ENCODE measurements around the gene MCRIP1. TPM values are rescaled to one million over a fixed set of nuclear protein-coding genes. Genes with fewer than 3 reads are reported as not detected.

The MCRIP1 gene
- total RNA-seq, 2 donors from 2014 or later = 45.7 to 94.4 TPM

DNA sequence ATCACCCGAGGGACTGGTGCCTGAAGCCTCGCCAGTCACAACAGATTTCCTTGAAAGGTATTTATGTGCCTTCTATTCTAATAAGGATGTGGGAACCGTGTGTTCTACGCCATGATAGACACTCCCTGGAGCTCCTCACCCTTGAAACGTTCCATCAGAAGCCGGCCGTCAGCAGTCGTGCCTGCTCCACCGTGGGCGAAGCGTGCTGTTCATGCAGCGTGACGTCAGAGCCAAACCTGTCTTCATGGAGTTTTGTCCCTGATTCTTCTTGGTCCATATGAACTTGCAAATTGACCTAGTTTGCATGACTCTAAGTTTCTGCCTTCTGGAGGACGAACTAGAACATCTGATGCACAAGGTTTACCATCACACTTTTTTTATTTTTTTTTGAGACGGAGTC lies 6.2 kb upstream of the MCRIP1 start:
- H3K27ac Mint-ChIP-seq = no peak overlapping the region
- H3K36me3 Mint-ChIP-seq (ENCODE audit: low read depth) = peaks cover 14% of the 10 kb centered on the region
- H3K4me3 Mint-ChIP-seq = no peak overlapping the region
- ATAC-seq (replicated peaks) = no peak
- H3K27me3 Mint-ChIP-seq = no peaks in the 10 kb centered on the region
- H3K9me3 Mint-ChIP-seq = no peaks in the 10 kb centered on the region
- H3K4me1 Mint-ChIP-seq = no peaks in the 10 kb centered on the region

DNA sequence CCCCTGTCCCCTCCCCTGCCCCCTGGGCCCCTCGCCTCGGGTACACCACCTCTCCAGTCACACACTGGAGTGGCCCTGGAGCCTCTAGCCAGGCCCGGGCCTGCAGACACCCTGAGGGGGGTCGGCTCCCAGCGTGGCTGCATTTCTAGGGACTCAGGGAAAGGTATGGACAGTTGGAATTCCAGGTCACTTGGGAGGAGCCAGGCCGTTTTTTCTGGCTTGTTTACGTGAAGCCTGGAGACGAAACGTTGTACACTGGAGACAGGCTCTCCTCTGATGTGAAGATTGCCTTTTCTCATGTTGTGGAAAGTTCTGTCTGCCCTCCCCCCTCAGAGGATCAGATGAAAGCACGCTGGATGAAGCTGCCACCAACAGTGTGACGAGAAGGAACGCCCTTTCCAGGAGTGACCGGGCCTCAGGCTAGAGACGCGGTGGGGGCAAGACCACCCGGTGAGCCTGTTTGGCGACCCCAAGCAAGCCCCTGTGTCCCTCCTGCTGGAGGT lies 5.7 kb upstream of the MCRIP1 start:
- H3K4me1 Mint-ChIP-seq = no peaks in the 10 kb centered on the region
- ATAC-seq (replicated peaks) = no peak
- H3K36me3 Mint-ChIP-seq (ENCODE audit: low read depth) = peaks cover 9% of the 10 kb centered on the region
- H3K27ac Mint-ChIP-seq = no peak overlapping the region
- no peaks in the 10 kb centered on the region for H3K9me3 Mint-ChIP-seq
- no peaks in the 10 kb centered on the region for H3K27me3 Mint-ChIP-seq
- no peak overlapping the region for H3K4me3 Mint-ChIP-seq

DNA sequence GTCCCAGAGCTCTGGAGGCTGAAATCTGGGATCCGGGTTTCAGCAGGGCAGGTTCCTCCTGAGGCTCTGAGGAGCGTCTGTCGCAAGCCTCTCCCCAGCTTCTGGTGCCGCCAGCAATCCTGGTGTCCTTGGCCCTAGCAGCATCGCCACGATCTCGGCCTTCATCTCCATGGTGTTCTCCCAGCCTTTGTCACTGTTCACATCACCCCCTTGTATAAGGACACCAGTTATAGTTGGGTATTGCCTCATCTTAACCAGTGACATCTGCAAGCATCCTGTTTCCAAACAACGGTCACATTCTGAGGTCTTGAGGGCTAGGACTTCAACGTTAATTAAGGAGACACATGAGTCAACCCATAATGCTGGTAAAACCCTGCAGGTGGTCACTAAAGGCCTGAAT lies 4.5 kb upstream of the MCRIP1 start:
- Mint-ChIP-seq H3K4me1 (no peaks in the 10 kb centered on the region), H3K27ac (no peak overlapping the region), H3K36me3 (ENCODE audit: low read depth) (peaks cover under 1% of the 10 kb centered on the region), H3K4me3 (no peak overlapping the region), H3K9me3 (no peaks in the 10 kb centered on the region), H3K27me3 (no peaks in the 10 kb centered on the region)
- no peak for ATAC-seq (replicated peaks)

DNA sequence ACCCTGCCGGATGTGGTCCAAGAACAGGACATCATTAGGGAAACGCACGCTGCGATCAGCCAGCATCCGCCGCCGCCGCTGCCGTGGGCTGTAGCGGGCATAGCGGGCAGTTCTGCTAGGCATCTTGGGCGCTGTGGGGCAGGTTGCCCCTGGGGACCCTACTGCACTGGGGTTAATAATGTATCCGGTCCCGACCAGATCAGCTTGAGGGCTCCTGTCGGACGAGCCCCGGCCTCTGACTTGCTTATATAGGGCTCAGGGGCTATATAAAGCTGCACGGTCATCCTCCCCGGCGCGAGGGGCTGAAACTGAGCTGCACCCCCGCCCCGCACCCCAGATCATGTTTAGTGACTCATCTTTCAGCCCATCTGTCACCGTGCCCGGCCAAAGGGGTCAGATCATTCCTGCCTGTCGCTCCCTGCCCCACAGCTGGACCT lies 1.8 kb upstream of the MCRIP1 start, which contains the start of gene PPP1R27:
PPP1R27 (minus strand) TSS at position 220 of the 437 bp plus-strand sequence; CDS start at position 123, 97 bp downstream.
- ATAC-seq (replicated peaks) = no peak
- Mint-ChIP-seq H3K36me3 (ENCODE audit: low read depth) (peaks cover 15% of the 10 kb centered on the region), H3K27ac (peak within 1 kb of the TSS; percentile 86), H3K4me1 (peaks cover 6% of the 10 kb centered on the region), H3K9me3 (no peaks in the 10 kb centered on the region), H3K4me3 (peak within 1 kb of the TSS; percentile 78), H3K27me3 (no peaks in the 10 kb centered on the region)

DNA sequence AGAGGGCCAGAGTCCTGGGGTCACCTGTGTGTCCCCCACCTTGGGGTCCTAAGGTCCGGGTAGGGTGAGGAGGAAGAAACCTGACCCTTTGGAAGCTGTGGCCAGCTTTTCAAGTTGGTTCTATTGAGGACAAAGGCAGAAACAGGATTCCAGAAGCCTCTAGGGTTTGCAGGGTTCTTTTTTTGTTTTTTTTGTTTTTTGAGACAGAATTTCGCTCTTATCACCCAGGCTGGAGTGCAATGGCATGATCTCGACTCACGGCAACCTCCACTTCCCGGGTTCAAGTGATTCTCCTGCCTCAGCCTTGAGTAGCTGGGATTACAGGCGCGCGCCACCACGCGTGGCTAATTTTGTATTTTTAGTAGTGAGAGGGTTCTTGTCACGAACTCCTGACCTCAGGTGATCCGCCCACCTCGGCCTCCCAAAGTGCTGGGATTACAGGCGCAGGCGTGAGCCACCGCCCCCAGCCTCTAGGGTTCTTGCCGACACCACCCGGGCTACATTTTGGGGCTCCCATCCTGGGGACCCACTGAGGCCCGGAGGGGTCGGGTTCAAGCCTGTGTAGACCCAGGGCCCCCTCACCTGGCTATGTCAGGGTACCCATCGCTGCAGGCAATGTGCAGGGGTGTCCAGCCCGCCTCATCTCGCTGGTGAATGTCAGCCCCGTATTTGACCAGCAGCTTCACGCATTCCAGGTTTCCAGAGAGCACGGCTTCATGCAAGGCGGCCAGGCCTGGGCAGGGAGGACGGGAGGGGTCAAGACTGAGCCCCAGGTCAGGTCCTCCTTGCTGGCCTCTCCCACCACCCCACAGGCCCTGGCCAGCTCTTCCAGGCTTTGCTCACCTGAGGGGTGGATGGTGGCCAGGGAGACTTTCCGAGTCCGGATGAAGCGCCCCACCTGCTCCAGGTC lies 1.1 kb upstream of the MCRIP1 start:
- peak overlapping the region; percentile 78 for H3K4me3 Mint-ChIP-seq
- ATAC-seq (replicated peaks) = no peak
- H3K27ac Mint-ChIP-seq = peak overlapping the region; percentile 86
- H3K9me3 Mint-ChIP-seq = no peaks in the 10 kb centered on the region
- H3K27me3 Mint-ChIP-seq = no peaks in the 10 kb centered on the region
- H3K4me1 Mint-ChIP-seq = peaks cover 6% of the 10 kb centered on the region
- peaks cover 15% of the 10 kb centered on the region for H3K36me3 Mint-ChIP-seq (ENCODE audit: low read depth)

DNA sequence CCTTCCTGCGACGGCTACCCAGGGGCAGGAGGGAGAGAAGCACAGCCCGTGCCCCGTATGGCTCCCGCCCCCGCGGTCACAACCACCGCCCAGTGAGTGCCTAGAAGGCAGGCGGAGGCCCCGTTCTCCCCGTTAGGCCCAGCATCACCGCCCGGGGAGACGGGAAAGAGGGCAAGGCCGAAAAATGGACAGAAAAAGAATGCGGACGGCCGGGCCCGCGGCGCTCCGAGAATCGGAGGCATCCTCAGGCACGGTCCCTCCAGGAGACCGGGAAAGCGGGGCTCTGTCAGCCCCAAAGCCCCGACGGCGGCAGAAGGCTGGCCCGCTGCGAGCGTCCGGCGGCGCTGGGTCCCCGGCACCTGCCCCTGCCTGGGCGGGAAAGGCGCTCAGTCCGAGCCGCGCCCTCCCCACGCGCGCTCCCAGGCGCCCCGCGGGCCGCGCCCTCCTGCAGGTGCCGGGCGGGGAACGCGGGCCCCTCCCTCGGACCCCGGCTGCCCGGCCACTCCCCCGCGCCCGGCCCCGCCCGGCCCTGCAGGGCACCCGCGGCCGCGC lies 407 bp downstream of the MCRIP1 start:
- H3K4me3 Mint-ChIP-seq = peak overlapping the region; percentile 100
- ATAC-seq (replicated peaks) = peak; percentile 48
- H3K4me1 Mint-ChIP-seq = peaks cover 6% of the 10 kb centered on the region
- H3K27ac Mint-ChIP-seq = peak overlapping the region; percentile 99
- no peaks in the 10 kb centered on the region for H3K9me3 Mint-ChIP-seq
- H3K27me3 Mint-ChIP-seq = no peaks in the 10 kb centered on the region
- H3K36me3 Mint-ChIP-seq (ENCODE audit: low read depth) = peaks cover 15% of the 10 kb centered on the region

DNA sequence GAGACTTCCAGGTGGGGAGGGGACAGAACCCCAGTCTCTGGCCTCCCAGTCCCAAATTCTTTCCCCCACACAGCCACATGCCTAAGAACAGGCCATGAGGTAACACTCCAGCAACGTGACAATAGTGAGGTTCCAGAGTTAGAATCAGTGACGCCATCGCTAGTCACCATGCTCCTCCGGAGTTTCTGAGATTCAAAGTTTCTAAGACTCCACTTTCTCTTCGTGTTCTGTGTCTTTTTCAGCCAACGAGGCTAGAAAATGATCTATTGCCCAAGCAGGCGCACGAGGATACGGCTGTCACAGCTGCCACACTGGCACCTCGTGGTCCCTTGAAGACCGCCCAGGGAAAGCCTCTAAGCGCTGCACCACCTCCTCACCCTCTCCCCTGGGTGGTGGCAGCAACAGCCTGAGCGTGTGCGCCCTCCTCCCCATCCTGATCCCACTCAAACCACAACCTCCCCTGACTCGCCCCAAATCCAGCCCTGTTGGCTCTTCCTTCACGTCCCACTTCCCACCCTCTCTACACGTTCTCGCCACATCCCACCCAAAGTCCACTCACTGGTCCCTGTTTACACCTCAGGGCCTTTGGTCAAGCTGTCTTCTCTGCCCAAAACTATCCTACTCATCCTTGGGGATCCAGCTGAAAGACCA lies 1.0 kb downstream of the MCRIP1 start:
- H3K27me3 Mint-ChIP-seq = no peaks in the 10 kb centered on the region
- H3K27ac Mint-ChIP-seq = peak overlapping the region; percentile 99
- ATAC-seq (replicated peaks) = peak; percentile 58

DNA sequence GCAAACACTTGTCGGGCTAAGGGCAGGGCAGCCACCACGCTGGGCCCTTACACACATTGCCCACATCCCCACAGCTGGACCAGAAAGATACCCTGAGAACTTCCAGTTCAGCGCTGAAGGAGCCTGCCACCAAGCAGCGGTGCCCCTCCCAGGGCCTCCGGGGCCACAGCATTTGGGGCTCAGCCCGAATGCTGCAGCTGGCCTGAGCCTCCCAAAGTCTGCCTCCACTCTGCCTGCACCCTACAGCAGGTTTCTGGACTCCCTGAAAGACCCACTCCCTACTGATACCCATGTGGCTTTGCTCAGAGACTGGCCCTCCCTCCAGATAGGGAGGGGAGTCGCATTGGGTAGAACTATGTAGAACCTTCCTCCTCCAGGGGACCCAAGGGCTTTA lies 1.5 kb downstream of the MCRIP1 start:
- Mint-ChIP-seq H3K27ac (peak overlapping the region; percentile 99), H3K9me3 (no peaks in the 10 kb centered on the region), H3K27me3 (no peaks in the 10 kb centered on the region), H3K4me3 (peak overlapping the region; percentile 100), H3K4me1 (peaks cover 6% of the 10 kb centered on the region), H3K36me3 (ENCODE audit: low read depth) (peaks cover 15% of the 10 kb centered on the region)
- peak; percentile 7 for ATAC-seq (replicated peaks)

More for the DNA sequence above, 1.0 kb downstream of the MCRIP1 start:
- Mint-ChIP-seq H3K4me3 (peak overlapping the region; percentile 100), H3K9me3 (no peaks in the 10 kb centered on the region), H3K4me1 (peaks cover 6% of the 10 kb centered on the region), H3K36me3 (ENCODE audit: low read depth) (peaks cover 15% of the 10 kb centered on the region)

DNA sequence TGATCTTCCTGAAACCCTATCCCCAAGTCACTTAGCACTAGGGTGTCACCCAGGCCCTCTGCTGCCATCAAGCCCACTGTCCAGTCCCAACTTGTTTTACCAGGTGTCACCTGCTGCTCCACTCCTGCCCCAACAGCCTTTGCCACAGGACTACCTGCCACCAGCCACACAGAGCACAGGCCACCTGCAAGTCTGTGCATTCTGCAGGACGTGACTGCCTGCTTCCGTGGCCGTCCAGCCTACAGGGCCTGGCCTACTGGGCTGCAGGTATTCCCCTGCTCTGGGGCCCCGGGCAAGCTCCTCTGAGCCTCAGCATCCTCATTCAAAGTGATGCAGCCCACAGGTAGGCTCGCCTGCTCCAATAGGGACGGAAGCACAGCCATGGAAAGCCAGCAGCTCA lies 3.2 kb downstream of the MCRIP1 start:
- ATAC-seq (replicated peaks) = no peak
- H3K27me3 Mint-ChIP-seq = no peaks in the 10 kb centered on the region
- H3K27ac Mint-ChIP-seq = peak overlapping the region; percentile 22
- no peaks in the 10 kb centered on the region for H3K9me3 Mint-ChIP-seq
- H3K4me1 Mint-ChIP-seq = peaks cover 11% of the 10 kb centered on the region
- H3K36me3 Mint-ChIP-seq (ENCODE audit: low read depth) = peaks cover 15% of the 10 kb centered on the region
- H3K4me3 Mint-ChIP-seq = peak overlapping the region; percentile 100

DNA sequence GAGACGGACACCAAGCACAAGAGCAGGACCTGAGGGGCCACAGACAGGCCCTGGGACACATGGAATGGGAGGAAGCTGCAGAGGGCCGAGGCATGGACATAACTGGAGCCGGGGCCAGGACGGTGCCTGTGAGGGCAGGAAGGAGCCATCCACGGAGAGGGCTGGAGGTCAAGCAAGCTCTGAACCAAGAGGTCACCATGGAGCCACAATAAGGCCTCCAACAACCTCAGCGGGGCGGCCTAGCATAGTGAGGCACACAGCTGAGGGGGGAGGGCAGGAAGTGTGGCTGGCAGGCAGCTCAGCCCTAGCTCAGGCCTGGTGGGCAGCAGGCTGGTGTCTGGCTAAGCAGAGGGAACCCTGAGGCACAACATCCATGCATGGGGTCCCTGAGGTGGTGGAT lies 4.4 kb downstream of the MCRIP1 start:
- H3K27ac Mint-ChIP-seq = no peak overlapping the region
- ATAC-seq (replicated peaks) = no peak
- H3K9me3 Mint-ChIP-seq = no peaks in the 10 kb centered on the region
- no peak overlapping the region for H3K4me3 Mint-ChIP-seq
- no peaks in the 10 kb centered on the region for H3K27me3 Mint-ChIP-seq
- H3K36me3 Mint-ChIP-seq (ENCODE audit: low read depth) = peaks cover 15% of the 10 kb centered on the region
- peaks cover 11% of the 10 kb centered on the region for H3K4me1 Mint-ChIP-seq

DNA sequence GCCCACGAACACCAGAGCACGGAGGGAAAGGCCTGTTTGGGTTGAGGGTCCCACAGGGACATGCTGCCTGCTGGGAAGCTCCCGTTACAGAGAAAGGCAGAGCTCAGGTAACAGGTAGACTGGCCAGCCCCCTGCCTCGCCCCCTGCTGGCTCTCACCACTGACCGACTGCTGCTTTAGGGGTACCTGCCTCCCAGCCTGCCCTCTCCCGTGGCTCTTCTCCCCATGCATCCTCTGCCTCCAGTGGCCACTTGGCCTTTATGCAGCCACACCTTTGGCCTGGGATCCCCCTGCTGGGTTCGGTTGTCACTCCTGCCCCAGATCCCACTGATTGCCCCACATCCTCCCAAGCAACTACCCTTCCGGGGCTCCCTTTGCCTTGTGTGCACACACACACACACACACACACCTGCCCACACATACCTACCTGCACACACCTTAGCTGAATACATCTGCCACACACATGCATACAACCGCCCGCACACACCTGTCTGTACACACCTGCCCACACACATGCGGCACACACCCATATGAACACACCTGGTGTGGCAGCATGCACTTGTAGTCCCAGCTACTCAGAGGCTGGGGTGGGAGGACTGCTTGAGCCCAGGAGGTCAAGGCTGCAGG lies 7.1 kb downstream of the MCRIP1 start:
- H3K36me3 Mint-ChIP-seq (ENCODE audit: low read depth) = no peaks in the 10 kb centered on the region
- H3K4me3 Mint-ChIP-seq = no peak overlapping the region
- no peaks in the 10 kb centered on the region for H3K9me3 Mint-ChIP-seq
- peak overlapping the region; percentile 13 for H3K27ac Mint-ChIP-seq
- H3K4me1 Mint-ChIP-seq = peaks cover 5% of the 10 kb centered on the region
- ATAC-seq (replicated peaks) = no peak
- no peaks in the 10 kb centered on the region for H3K27me3 Mint-ChIP-seq

DNA sequence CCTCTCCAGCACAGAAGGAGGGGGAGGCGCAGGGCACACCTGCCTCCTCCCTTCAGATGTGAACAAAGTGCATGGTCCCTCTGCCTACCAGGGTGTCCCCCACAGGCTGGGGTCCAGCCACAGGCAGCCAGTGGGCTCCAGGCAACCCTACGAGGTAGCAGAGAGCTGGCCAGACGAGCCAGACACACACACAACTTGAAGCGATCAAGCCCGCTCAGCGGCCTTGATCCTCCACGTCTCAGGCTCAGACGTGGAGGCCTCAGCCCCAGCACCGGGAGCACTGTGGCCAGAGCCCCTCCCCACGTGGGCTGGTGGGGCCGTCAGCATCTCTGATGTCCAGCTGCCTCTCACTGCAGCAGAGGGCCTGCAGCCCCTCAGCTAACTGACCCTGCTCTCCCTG lies 8.5 kb downstream of the MCRIP1 start:
- H3K27me3 Mint-ChIP-seq = no peaks in the 10 kb centered on the region
- H3K4me1 Mint-ChIP-seq = peaks cover 5% of the 10 kb centered on the region
- H3K4me3 Mint-ChIP-seq = no peak overlapping the region
- ATAC-seq (replicated peaks) = no peak
- no peak overlapping the region for H3K27ac Mint-ChIP-seq
- no peaks in the 10 kb centered on the region for H3K9me3 Mint-ChIP-seq
- H3K36me3 Mint-ChIP-seq (ENCODE audit: low read depth) = no peaks in the 10 kb centered on the region

DNA sequence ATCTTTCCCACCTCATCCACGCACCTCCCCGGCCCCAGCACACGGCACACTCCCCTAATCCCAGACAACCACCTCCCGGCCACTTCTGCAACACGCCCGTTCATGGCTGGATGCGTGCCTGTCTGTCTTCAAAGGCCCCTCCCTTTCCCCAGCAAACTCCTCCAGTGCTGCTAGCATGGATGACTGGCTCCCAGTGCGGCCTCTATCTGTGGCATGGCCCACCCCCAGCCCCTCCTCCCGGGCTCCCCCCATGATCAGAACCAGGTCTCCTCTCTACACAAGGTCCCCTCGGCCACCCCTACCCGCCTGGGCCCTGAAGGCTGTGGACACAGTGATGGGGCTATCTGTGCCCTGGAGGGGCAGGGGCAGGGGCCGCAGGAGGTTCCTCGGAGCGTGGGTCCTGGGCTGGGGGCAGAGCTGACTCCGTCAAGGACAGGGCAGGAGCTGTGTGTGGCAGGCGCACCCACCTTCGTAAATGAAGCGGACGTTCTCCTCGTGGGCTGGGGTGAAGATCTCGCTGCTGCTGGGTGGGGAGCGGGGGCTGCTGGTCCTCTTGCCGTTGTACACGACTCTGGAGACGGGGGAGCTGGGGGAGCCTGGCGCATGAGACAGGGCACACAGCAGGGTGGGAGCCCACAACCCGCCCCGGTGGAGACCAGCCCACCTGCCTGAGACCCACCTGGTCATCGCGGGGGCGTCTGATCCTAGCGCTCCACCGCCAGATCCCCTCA lies 9.1 kb downstream of the MCRIP1 start:
- Mint-ChIP-seq H3K27ac (no peak overlapping the region), H3K9me3 (no peaks in the 10 kb centered on the region), H3K4me1 (peaks cover 5% of the 10 kb centered on the region), H3K27me3 (no peaks in the 10 kb centered on the region), H3K4me3 (no peak overlapping the region), H3K36me3 (ENCODE audit: low read depth) (no peaks in the 10 kb centered on the region)
- ATAC-seq (replicated peaks) = no peak
